HG03045 (cell line): ENCODE results near the gene SEMA6B.

Experiments used
- ATAC-seq: cut with Tn5 transposase; IDR thresholded peaks from one replicate; pipeline ENCODE4 v1.9.1; 2021; ENCODE audit warnings: mild to moderate bottlenecking, moderate library complexity; ENCODE audit not compliant: unreplicated experiment

SEMA6B gene

DNA sequence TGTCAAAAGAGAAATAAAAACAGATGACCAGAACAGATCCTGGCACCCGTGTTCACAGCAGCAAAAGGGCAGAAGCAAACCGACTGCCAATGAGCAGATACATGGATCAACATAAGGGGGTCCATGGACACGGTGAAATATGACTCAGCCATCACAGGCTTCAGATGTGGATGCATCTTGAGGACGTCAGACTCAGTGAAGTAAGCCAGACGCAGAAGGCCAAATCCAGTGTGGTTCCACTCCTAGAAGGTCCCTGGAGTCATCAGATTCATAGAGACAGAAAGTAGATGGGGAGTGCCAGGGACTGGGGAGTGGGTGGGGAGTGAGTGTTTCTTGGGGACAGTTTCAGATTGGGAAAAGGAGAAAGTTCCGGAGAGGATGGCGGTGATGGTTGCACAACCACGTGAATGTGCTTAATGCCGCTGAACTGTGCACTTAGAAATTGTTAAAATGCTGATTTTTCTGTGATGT lies 28.8 kb upstream of the SEMA6B start:
- no peak for ATAC-seq

DNA sequence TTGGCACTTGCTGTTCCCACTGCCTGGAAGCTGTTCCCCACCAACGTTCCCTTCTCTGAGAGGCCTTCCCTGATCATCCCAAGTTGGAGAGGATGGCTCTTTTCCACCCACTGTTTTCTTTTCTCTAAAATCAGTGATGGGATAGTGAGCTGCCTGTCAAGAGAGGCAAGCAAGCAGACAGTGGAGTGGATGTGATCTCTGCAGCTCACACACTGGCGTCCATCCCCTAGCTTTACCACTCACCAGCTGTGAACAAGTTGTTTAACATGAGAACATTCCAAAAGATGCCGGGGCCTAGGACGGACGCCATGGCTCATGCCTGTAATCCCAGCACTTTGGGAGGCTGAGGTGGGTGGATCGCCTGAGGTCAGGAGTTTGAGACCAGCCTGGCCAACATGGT lies 28.0 kb upstream of the SEMA6B start:
- ATAC-seq: no peak

GRCh38 chr19:4586691-4587090 lies 27.2 kb upstream of the SEMA6B start:
- ATAC-seq: no peak

DNA sequence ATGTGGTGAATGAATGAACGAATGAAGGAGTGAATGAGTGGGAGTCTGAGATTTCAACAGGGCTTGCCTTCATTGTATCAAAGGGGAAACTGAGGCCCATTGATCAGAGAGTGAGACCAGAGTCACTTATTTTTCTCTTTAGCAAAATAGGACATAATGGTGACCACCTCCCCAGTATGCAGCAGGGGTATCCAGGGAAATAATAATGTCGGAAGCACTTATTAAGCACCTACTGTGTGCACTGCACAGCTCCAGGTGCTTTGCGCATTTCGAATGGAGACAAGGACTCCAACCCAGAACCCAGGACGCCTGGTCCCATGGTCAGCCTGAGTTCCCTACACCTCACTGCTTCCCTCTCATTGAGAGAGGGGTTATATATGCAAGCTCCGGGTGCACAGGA lies 26.8 kb upstream of the SEMA6B start:
- ATAC-seq: no peak

- ATAC-seq: no peak
Measured at GRCh38 chr19:4585556-4585955, 26.1 kb upstream of the SEMA6B start.

GRCh38 chr19:4584670-4585460 lies 25.4 kb upstream of the SEMA6B start:
- no peak for ATAC-seq

DNA sequence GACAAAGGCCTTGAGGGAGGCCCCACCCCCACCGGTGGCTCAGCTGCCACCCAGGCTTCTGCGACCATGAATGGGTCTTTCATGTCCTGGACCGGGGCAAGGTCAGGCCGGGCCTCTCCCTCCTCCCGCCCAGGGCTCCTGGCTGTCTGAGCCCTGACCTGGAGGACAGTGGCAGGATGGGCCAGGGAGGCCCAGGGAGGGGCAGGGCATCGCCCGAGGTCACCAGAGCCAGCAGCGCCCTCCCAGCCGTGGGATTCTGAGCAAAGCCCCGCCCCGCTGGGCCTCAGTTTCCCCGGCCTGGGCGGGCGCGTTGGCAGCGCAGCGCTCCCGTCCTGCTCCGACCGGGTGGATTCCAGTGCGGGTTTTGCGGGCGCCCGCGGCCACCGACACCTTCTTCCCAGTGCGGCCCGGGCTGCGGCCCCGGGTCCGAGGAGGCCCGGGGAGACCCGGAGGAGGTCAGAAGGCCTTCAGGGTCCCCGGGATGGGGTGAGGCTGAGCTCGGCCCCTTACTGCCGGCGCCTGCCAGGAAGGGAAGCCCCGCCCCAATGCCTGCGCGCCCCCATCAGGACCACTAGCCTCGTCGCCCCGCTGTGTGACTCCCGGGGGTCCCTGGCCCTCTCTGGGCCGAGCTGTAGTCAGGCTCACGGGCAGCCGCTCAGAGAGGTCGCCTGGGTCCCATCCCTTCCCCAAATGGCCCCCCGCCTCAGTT lies 24.6 kb upstream of the SEMA6B start:
- no peak for ATAC-seq

DNA sequence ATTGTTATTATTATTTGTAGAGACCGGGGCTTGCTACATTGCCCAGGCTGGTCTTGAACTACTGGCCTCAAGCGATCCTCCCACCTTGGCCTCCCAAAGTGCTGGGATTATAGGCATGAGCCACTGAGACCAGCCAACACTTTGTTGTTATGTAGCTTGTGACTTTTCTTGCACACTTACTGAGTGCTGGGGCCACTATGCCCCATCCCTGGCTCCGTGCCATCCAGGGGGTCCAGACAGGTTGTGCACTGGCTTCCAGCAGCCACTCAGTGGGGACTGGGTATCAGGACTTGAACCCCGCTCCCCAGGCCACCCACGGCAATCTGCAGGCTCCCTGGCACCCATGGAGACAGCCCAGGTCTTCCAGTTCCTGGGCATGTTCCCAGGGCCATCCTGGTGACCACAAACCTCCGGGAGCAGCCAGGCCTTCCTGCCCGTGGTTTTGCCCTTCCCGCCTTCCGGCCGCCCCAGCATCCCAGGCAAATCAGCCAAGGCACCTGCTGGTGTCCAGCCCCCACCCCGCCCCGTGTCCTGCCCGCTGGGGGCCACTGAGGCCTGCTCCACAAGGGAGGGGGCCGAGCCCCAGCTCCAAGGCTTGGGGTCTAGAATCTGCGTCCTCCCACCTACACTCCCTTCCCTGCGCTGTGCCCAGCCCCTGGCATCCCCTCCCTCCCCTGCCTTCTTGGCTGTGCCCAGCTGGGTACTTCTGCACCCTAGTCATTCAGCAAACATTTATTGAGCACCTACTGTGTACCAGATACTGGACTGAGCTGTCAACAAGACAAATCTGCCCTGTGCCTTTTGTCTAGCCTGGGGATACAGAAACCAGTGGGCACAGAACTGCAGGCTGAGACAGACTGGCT lies 23.7 kb upstream of the SEMA6B start:
- no peak for ATAC-seq

DNA sequence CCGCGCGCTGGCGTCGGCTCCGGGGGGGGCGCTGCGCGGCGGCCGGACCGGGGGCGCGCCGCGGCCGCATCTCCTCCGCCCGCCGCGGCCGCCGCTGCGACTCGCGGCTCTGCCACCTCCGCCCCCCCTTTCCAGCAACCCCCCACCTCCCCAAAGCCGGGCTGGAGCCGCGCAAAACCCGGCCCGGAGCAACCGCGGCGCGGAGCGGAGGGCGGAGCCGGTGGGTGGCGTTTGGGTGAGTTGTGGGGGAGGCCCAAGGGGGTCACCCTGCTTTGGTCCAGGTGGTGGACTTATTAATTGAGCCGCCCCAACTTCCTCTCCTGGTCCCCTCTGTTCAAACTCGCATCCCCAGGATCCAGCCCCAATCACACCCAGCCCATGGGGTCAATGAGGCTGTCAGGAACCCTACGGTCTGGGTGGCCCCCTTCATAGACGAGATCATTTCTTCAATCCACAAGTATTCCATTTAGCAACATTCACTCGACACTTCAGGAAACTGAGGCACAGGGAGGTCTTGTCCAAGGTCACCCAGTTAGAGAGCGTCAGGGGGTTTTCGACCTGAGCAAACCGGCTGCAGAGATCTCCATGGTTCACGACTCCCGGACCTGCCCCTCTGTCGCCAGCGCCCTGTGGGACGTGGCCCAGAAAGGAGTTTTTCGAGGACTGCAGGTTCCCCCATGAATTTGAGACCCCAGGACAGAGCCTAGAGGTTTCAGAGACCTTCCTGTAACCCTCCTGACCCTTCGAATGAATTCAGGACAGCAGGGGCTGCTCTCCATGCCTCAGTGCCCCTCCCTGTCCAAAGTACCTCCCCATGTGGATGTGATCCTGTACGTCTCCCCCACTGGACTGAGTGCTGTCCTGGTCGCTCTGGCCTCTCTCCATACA lies 22.4 kb upstream of the SEMA6B start:
- no peak for ATAC-seq

DNA sequence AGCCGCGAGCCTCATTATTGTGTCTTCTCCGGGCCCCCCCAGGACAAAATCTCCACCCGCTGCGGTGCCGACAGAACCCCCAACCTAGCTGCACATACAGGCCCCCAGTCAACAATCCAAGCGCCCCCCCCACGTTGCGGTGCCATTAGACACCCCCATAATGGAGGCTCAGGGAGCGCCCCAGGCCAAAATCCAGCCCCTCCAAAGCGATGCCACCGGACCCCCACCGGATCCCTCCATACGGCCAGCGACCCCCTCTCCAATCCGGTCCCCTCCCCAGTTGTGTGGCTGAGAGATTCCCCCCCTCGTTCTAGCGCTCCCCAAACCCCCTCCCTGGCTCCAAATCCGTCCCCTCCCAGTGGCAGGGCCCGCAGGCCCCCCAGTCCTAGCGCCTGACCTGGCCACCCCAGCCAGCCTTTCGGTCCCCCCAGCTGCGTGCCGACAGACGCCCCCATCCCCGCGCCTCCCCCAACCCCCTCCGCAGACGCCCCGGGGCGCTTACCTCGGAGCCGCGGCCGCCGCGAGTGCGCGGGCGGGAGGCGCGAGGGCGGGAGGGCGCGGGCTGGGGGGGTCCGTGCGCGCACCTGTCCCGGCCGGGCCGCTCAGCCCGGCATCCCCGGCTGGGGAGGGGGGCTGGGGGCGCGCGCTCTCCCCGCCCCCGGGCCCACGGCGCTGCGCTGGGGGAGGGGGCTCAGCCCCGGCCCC lies 21.6 kb upstream of the SEMA6B start:
- ATAC-seq: no peak

- no peak for ATAC-seq
Measured at GRCh38 chr19:4580021-4580901, 20.8 kb upstream of the SEMA6B start.

DNA sequence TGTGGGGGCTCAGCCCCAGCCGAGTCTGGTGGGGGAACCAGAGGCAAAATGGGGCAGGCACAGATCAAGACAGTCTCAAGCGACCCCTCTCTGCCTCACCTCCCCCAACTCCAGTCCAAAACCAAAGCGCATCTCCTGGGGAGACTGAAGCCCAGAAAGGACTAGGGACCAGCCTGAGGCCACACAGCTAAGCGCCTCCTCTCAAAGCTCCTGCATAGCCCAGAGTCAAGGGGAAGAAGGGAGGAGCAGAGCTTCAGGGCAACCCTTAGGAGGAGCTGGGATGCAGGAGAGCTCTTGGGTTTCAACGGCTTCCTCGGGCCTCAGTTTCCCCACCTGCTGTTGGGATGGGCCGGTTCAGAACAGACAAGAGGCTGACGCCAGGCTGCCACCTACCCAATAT lies 19.9 kb upstream of the SEMA6B start:
- ATAC-seq: no peak

DNA sequence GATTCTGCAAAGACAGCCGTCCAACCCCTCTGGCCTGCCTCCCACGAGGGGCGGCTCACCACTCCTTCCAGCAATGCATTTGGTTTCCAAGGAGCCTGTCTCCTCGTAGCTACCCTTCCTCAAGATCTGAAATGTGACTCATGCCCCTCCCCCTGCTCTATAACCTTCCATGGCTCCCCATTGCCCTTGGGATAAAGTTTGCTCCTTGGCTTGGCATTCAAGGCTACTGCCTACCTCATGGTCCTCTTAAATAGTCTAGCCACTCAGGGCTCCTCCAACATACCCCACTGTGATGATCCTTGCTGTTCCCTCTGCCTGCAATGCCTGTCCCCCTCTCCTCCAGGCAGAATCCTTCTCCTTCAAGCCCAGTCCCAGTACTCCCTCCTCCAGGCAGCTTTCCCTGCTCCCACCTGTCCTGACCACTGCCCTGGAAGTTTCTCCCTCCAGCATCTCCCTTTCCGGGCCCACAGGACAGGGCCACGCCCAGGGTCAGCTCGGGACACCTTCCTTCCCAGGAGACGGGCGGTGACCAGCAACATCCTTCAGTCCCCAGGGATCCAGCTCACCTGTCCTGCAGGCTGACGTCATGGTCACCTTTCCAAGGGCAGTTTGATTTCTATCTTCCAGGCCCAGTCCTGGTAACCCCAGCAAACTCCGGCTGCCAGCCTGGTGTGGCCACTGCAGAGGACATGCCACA lies 19.2 kb upstream of the SEMA6B start:
- no peak for ATAC-seq

DNA sequence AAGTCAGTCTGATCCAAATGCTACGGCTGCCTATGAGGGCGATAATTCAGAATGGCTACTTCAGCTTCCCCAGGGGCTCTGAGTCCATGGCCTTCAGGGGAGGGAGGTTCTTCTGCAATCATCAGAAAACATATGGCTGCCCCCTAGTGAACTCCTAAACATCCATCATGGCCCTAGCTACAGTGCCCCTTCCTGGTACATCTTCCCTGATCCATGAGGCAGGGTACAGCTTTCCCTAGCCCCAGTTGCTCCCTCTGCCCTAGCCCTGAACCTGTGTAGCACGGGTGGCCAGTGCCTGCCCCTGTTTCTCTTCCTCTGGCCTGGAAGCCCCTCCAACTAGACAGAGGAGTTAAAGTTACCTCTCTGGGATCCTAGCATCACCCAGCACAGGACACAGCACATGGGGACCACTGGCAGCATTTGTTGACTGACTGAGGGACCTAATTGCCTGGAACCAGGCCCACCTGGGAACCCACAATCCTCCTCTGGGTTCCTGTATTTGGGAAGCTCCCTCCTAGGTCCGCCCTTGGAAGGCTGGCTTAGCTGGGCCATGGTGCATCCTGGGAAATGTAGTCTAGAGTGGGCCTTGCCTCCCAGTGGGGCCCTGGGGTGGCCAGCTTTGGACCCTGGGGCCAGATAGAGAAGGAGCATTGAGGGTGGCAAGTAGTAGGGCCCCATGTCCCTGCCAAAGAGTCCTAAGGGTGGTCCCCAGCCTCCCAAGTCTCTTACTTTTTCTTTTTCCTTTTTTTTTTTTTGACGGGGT lies 17.7 kb upstream of the SEMA6B start:
- no peak for ATAC-seq

DNA sequence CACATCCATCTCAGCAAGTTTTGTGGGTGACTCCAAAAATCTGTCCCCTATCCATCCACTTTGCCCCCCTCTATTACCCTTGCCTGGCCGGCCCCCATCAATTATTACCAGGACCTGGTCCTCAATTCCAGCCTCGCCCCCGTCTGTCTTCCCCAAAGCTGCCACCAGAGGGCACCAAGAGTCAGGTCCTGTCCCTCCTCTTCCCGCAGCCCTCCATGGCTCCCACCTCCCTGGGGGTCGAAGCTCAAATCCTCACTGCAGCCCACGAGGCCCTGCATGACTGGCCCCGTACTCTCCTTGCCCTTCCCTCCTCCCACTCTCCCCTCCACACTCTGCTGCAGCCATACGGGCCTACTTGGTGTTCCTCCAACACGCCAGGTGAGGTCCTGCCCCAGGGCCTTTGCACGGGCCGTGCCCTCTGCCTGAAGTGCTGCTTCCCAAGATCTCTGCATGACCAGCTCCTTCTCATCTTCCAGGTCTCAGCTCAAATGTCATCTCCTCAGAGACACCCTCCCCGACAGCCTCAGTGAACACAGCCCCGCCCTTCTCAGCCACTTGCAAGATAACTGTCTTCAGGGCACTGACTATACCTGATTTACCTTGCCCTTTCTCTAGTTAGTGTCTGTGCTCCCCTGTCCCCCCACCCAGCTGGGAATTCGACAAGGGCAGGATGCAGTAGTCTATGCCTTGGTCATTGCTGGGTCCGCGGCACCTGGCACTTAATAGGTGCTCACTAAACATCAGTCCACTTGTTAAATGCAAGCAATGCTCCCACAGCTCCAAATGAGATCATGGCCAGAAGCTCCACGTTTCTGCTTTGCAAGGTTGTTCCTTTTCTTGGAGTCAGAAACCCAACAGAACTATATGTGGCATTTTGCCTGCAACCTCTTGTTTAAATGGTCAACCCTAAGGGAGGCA lies 16.8 kb upstream of the SEMA6B start:
- ATAC-seq: no peak

- no peak for ATAC-seq
Measured at GRCh38 chr19:4575267-4576015, 16.0 kb upstream of the SEMA6B start.
